Gastroesophageal sphincter (tissue), 4 donors: ENCODE results near the gene DIO3. TPM values are rescaled to one million over a fixed set of nuclear protein-coding genes. Genes with fewer than 3 reads are reported as not detected.

Source experiments
- ATAC-seq: fragments of 150-250 bp; one replicate; pipeline ENCODE4 v1.9.1; 2016; ENCODE audit warnings: mild to moderate bottlenecking, moderate library complexity
- H3K27ac ChIP-seq, 4 donors: fragments of 200-600 bp; sonication (generic) in 3 of 4; 1 replicate in 3 of 4; 2 replicates in 1 of 4; pipeline ENCODE4 v1.5.1; 2016 to 2019
- H3K27me3 ChIP-seq: fragments of 200-600 bp; sonication (generic); one replicate; pipeline ENCODE4 v1.5.1; 2019
- H3K36me3 ChIP-seq, 2 donors: fragments of 200-600 bp; sonication (generic); one replicate each; pipeline ENCODE4 v1.5.1; 2019; ENCODE audit warnings: control low read depth in 1 of 2
- H3K4me1 ChIP-seq, 3 donors: fragments of 200-600 bp; sonication (generic); 1 replicate in 2 of 3; 2 replicates in 1 of 3; pipeline ENCODE4 v1.5.1; 2016 to 2019; ENCODE audit warnings: control low read depth in 2 of 3
- H3K4me3 ChIP-seq, 2 donors: fragments of 200-600 bp; sonication (generic); one replicate each; pipeline ENCODE4 v1.5.1; 2019; ENCODE audit warnings: mild to moderate bottlenecking in 1 of 2, moderate library complexity in 1 of 2
- H3K9me3 ChIP-seq, 3 donors: fragments of 200-600 bp; sonication (generic); one replicate each; pipeline ENCODE4 v1.5.1; 2017 to 2019; ENCODE audit warnings: control low read depth in 2 of 3
- CTCF ChIP-seq, 4 experiments: fragments of 200-600 bp in 2 of 4; fragments of 450-650 bp in 2 of 4; sonication (generic) in 1 of 4; IDR thresholded peaks; one replicate each; pipeline ENCODE4 v1.5.1; 2017 to 2019; ENCODE audit warnings: antibody characterized with exemption in 4 of 4, mild to moderate bottlenecking in 2 of 4, moderate library complexity in 2 of 4
- EP300 ChIP-seq: sonication (generic); formaldehyde crosslinking; IDR thresholded peaks from one replicate; pipeline ENCODE4 v1.6.1; 2017; ENCODE audit warnings: antibody characterized with exemption, mild to moderate bottlenecking
- POLR2A ChIP-seq, 2 donors: fragments of 450-650 bp; IDR thresholded peaks; one replicate each; pipeline ENCODE4 v1.6.1; 2017; ENCODE audit warnings: antibody characterized with exemption in 2 of 2, mild to moderate bottlenecking in 2 of 2, moderate library complexity in 1 of 2
- POLR2AphosphoS5 ChIP-seq: sonication (generic); formaldehyde crosslinking; IDR thresholded peaks from one replicate; pipeline ENCODE4 v1.6.1; 2017; ENCODE audit warnings: antibody characterized with exemption
- WGBS, 2 donors: methylation state at CpG; one replicate each; pipeline ENCODE4 v1.1.5; 2018; ENCODE audit warnings: low coverage in 1 of 2; 5-methylcytosine and 5-hydroxymethylcytosine counted together
- total RNA-seq, 4 donors: library from RNA; depleted of rRNA; stranded (reverse); fragments of >200 nt; gene quantifications; one replicate each; pipeline ENCODE4 v1.1.0, GENCODE V29; 2016

Gene DIO3
- total RNA-seq, 4 donors from 2014 or later, result 0.52 to 2.6 (median 1.2) TPM

- Histone ChIP-seq H3K4me1 (no peaks in the 10 kb centered on the region), H3K27ac (no peak overlapping the region), H3K4me3 (no peak overlapping the region), H3K27me3 (peaks cover 60% of the 10 kb centered on the region), H3K36me3 (no peaks in the 10 kb centered on the region), H3K9me3 (no peaks in the 10 kb centered on the region)
- ATAC-seq, result no peak
- TF ChIP-seq POLR2AphosphoS5 (no peak), CTCF (IDR thresholded peaks at IDR 0.05) (no peak), POLR2A (IDR thresholded peaks at IDR 0.05) (no peak), EP300 (no peak)
- WGBS, 2 donors, result 39 to 50% methylated on average over 2 of the region's 24 CpGs
These were observed 9.3 kb upstream of the DIO3 start for GRCh38 chr14:101551729-101552595.

GRCh38 chr14:101552786-101553231 is 8.5 kb upstream of the DIO3 start:
- 62% methylated on average over 2 of the region's 9 CpGs; no CpG with 5 or more reads in 1 of the 2 donors for WGBS, 2 donors
- no peak overlapping the region for H3K27ac ChIP-seq
- no peak overlapping the region for H3K4me3 ChIP-seq
- H3K9me3 ChIP-seq, result no peaks in the 10 kb centered on the region
- no peak for ATAC-seq
- no peaks in the 10 kb centered on the region for H3K36me3 ChIP-seq
- peaks cover 60% of the 10 kb centered on the region for H3K27me3 ChIP-seq
- TF ChIP-seq CTCF (IDR thresholded peaks at IDR 0.05) (no peak), POLR2AphosphoS5 (no peak), EP300 (no peak), POLR2A (IDR thresholded peaks at IDR 0.05) (no peak)
- H3K4me1 ChIP-seq, result peaks cover 0 to 4% (median 0%) of the 10 kb centered on the region in 3 donors

- peaks cover 60% of the 10 kb centered on the region for H3K27me3 ChIP-seq
- 50 to 60% methylated on average over 1 of the region's 1 CpG for WGBS, 2 donors
- no peaks in the 10 kb centered on the region for H3K36me3 ChIP-seq
- no peak overlapping the region for H3K4me3 ChIP-seq
- H3K4me1 ChIP-seq, result peaks cover 0 to 10% (median 0%) of the 10 kb centered on the region in 3 donors
- H3K9me3 ChIP-seq, result no peaks in the 10 kb centered on the region
- ATAC-seq, result no peak
- no peak overlapping the region for H3K27ac ChIP-seq
- no peak for TF ChIP-seq EP300
- TF ChIP-seq CTCF (IDR thresholded peaks at IDR 0.05), result no peak
- TF ChIP-seq POLR2A (IDR thresholded peaks at IDR 0.05), result no peak
- TF ChIP-seq POLR2AphosphoS5, result no peak
These were observed 7.9 kb upstream of the DIO3 start for GRCh38 chr14:101553393-101553792.

GRCh38 chr14:101553931-101554330 is 7.4 kb upstream of the DIO3 start:
- ATAC-seq, result no peak
- Histone ChIP-seq H3K4me1 (peaks cover 0 to 13% (median 0%) of the 10 kb centered on the region in 3 donors), H3K36me3 (no peaks in the 10 kb centered on the region), H3K27ac (no peak overlapping the region), H3K27me3 (peaks cover 60% of the 10 kb centered on the region), H3K4me3 (no peak overlapping the region), H3K9me3 (no peaks in the 10 kb centered on the region)
- no peak for TF ChIP-seq POLR2A (IDR thresholded peaks at IDR 0.05)
- no peak for TF ChIP-seq EP300
- no peak for TF ChIP-seq CTCF (IDR thresholded peaks at IDR 0.05)
- no peak for TF ChIP-seq POLR2AphosphoS5
- WGBS, 2 donors, result 100% methylated on average over 1 of the region's 6 CpGs; no CpG with 5 or more reads in 1 of the 2 donors
